Stimulated activated memory B cell treated with anti-CD40 and anti-IgM and Interleukin-4, amounts not matched to agents 10 μg/mL and 1 μg/mL and 100 μg/mL, for 72 hours (primary cell): ENCODE measurements around the gene TDRD12.

Source experiments
- ATAC-seq: fragments of 150-1000 bp; cut with Tn5 transposase; 2 replicates; pipeline ENCODE4 v1.10.0; 2021
- H3K27ac Mint-ChIP-seq: one replicate; pipeline ENCODE4 v1.8.0; 2022; ENCODE audit warnings: mild to moderate bottlenecking, mixed read lengths
- H3K27me3 Mint-ChIP-seq: one replicate; pipeline ENCODE4 v1.8.0; 2022; ENCODE audit warnings: mixed read lengths
- H3K36me3 Mint-ChIP-seq: one replicate; pipeline ENCODE4 v1.8.0; 2022; ENCODE audit warnings: mixed read lengths
- H3K4me1 Mint-ChIP-seq: one replicate; pipeline ENCODE4 v1.8.0; 2022; ENCODE audit warnings: mixed read lengths
- H3K4me3 Mint-ChIP-seq: one replicate; pipeline ENCODE4 v1.8.0; 2022; ENCODE audit warnings: mild to moderate bottlenecking, moderate library complexity, mixed read lengths
- H3K9me3 Mint-ChIP-seq: one replicate; pipeline ENCODE4 v1.8.0; 2022; ENCODE audit warnings: mixed read lengths

Gene TDRD12

GRCh38 chr19:32719611-32720059 is at the start of gene TDRD12:
TDRD12 (plus strand) TSS chr19:32719767; CDS start chr19:32720073, 306 bp downstream.
- Mint-ChIP-seq H3K4me3 (no peak within 1 kb of the TSS), H3K4me1 (no peaks in the 10 kb centered on the region), H3K36me3 (peaks cover 10% of the 10 kb centered on the region), H3K9me3 (no peaks in the 10 kb centered on the region), H3K27me3 (no peaks in the 10 kb centered on the region), H3K27ac (no peak within 1 kb of the TSS)
- ATAC-seq: peak; percentile 21

- Mint-ChIP-seq H3K36me3 (peaks cover 10% of the 10 kb centered on the region), H3K27me3 (peaks cover 1% of the 10 kb centered on the region), H3K4me1 (peaks cover 42% of the 10 kb centered on the region), H3K27ac (no peak overlapping the region), H3K9me3 (no peaks in the 10 kb centered on the region), H3K4me3 (no peak overlapping the region)
- no peak for ATAC-seq
Measured at GRCh38 chr19:32671883-32672593, 47.5 kb upstream of the TDRD12 start.

GRCh38 chr19:32672841-32673240 is 46.7 kb upstream of the TDRD12 start:
- Mint-ChIP-seq H3K4me1 (peaks cover 42% of the 10 kb centered on the region), H3K36me3 (peaks cover 10% of the 10 kb centered on the region), H3K27me3 (peaks cover 9% of the 10 kb centered on the region), H3K4me3 (no peak overlapping the region), H3K27ac (no peak overlapping the region), H3K9me3 (no peaks in the 10 kb centered on the region)
- ATAC-seq: no peak

GRCh38 chr19:32673573-32673972 is 46.0 kb upstream of the TDRD12 start:
- Mint-ChIP-seq H3K27me3 (peaks cover 10% of the 10 kb centered on the region), H3K27ac (peak overlapping the region; percentile 52), H3K9me3 (no peaks in the 10 kb centered on the region), H3K36me3 (peaks cover 4% of the 10 kb centered on the region), H3K4me3 (peak overlapping the region; percentile 89), H3K4me1 (peaks cover 40% of the 10 kb centered on the region)
- ATAC-seq: no peak

- ATAC-seq: no peak
- Mint-ChIP-seq H3K27ac (peak overlapping the region; percentile 52), H3K9me3 (no peaks in the 10 kb centered on the region), H3K4me1 (peaks cover 34% of the 10 kb centered on the region), H3K36me3 (no peaks in the 10 kb centered on the region), H3K4me3 (peak overlapping the region; percentile 89), H3K27me3 (peaks cover 10% of the 10 kb centered on the region)
Measured at GRCh38 chr19:32674153-32674930, 45.2 kb upstream of the TDRD12 start.

GRCh38 chr19:32674931-32675719 is 44.4 kb upstream of the TDRD12 start, which contains the start of gene ANKRD27:
ANKRD27 (minus strand) TSS chr19:32675180; CDS start chr19:32659015, 16,165 bp downstream.
- Mint-ChIP-seq H3K4me1 (peaks cover 26% of the 10 kb centered on the region), H3K27ac (peak within 1 kb of the TSS; percentile 52), H3K9me3 (no peaks in the 10 kb centered on the region), H3K27me3 (peaks cover 10% of the 10 kb centered on the region), H3K36me3 (no peaks in the 10 kb centered on the region), H3K4me3 (peak within 1 kb of the TSS; percentile 89)
- ATAC-seq: peak; percentile 99

- peaks cover 10% of the 10 kb centered on the region for H3K27me3 Mint-ChIP-seq
- no peaks in the 10 kb centered on the region for H3K9me3 Mint-ChIP-seq
- H3K36me3 Mint-ChIP-seq: no peaks in the 10 kb centered on the region
- H3K27ac Mint-ChIP-seq: peak within 1 kb of the TSS; percentile 11
- peak; percentile 60 for ATAC-seq
- H3K4me1 Mint-ChIP-seq: peaks cover 26% of the 10 kb centered on the region
- H3K4me3 Mint-ChIP-seq: peak within 1 kb of the TSS; percentile 89
Measured at GRCh38 chr19:32675720-32676185, 43.8 kb upstream of the TDRD12 start, which contains the start of gene RGS9BP. RGS9BP (plus strand) TSS chr19:32675848; CDS start chr19:32676264, 416 bp downstream.

- no peak for ATAC-seq
- no peak overlapping the region for H3K27ac Mint-ChIP-seq
- peaks cover 10% of the 10 kb centered on the region for H3K27me3 Mint-ChIP-seq
- peaks cover 26% of the 10 kb centered on the region for H3K4me1 Mint-ChIP-seq
- no peaks in the 10 kb centered on the region for H3K36me3 Mint-ChIP-seq
- H3K4me3 Mint-ChIP-seq: peak overlapping the region; percentile 76
- no peaks in the 10 kb centered on the region for H3K9me3 Mint-ChIP-seq
Measured at GRCh38 chr19:32676186-32676894, 43.2 kb upstream of the TDRD12 start.

GRCh38 chr19:32676895-32677359 is 42.6 kb upstream of the TDRD12 start:
- H3K27me3 Mint-ChIP-seq: peaks cover 10% of the 10 kb centered on the region
- ATAC-seq: no peak
- no peak overlapping the region for H3K4me3 Mint-ChIP-seq
- H3K4me1 Mint-ChIP-seq: peaks cover 26% of the 10 kb centered on the region
- no peaks in the 10 kb centered on the region for H3K36me3 Mint-ChIP-seq
- no peak overlapping the region for H3K27ac Mint-ChIP-seq
- no peaks in the 10 kb centered on the region for H3K9me3 Mint-ChIP-seq

GRCh38 chr19:32677657-32678056 is 41.9 kb upstream of the TDRD12 start:
- no peak overlapping the region for H3K27ac Mint-ChIP-seq

GRCh38 chr19:32680986-32681385 is 38.6 kb upstream of the TDRD12 start:
- Mint-ChIP-seq H3K27ac (no peak overlapping the region), H3K4me1 (no peaks in the 10 kb centered on the region), H3K36me3 (no peaks in the 10 kb centered on the region), H3K4me3 (no peak overlapping the region), H3K27me3 (peaks cover 10% of the 10 kb centered on the region), H3K9me3 (no peaks in the 10 kb centered on the region)
- ATAC-seq: no peak

More at GRCh38 chr19:32677657-32678056, 41.9 kb upstream of the TDRD12 start:
- no peaks in the 10 kb centered on the region for H3K36me3 Mint-ChIP-seq
- no peaks in the 10 kb centered on the region for H3K9me3 Mint-ChIP-seq
- no peak for ATAC-seq
- peaks cover 10% of the 10 kb centered on the region for H3K27me3 Mint-ChIP-seq
- no peak overlapping the region for H3K4me3 Mint-ChIP-seq
- H3K4me1 Mint-ChIP-seq: peaks cover 18% of the 10 kb centered on the region

- peaks cover 6% of the 10 kb centered on the region for H3K27me3 Mint-ChIP-seq
- no peaks in the 10 kb centered on the region for H3K4me1 Mint-ChIP-seq
- H3K9me3 Mint-ChIP-seq: no peaks in the 10 kb centered on the region
- no peak overlapping the region for H3K27ac Mint-ChIP-seq
- H3K4me3 Mint-ChIP-seq: no peak overlapping the region
- H3K36me3 Mint-ChIP-seq: peaks cover 6% of the 10 kb centered on the region
- no peak for ATAC-seq
Measured at GRCh38 chr19:32682317-32682716, 37.2 kb upstream of the TDRD12 start.

- Mint-ChIP-seq H3K4me1 (peaks cover 12% of the 10 kb centered on the region), H3K27me3 (no peaks in the 10 kb centered on the region), H3K4me3 (no peak overlapping the region), H3K36me3 (peaks cover 6% of the 10 kb centered on the region), H3K9me3 (no peaks in the 10 kb centered on the region), H3K27ac (no peak overlapping the region)
- ATAC-seq: no peak
Measured at GRCh38 chr19:32686847-32687475, 32.6 kb upstream of the TDRD12 start.

- H3K9me3 Mint-ChIP-seq: no peaks in the 10 kb centered on the region
Measured at GRCh38 chr19:32687681-32688080, 31.9 kb upstream of the TDRD12 start.

More at GRCh38 chr19:32687681-32688080, 31.9 kb upstream of the TDRD12 start:
- no peak for ATAC-seq
- no peak overlapping the region for H3K4me3 Mint-ChIP-seq
- H3K27me3 Mint-ChIP-seq: no peaks in the 10 kb centered on the region
- H3K36me3 Mint-ChIP-seq: peaks cover 6% of the 10 kb centered on the region
- H3K27ac Mint-ChIP-seq: no peak overlapping the region
- peaks cover 13% of the 10 kb centered on the region for H3K4me1 Mint-ChIP-seq
